ENCODE measurements around the gene PLPPR4. TPM values are rescaled to one million over a fixed set of nuclear protein-coding genes. Genes with fewer than 3 reads are reported as not detected.

The PLPPR4 gene
- total and polyA plus RNA-seq, 11 donors = 0.11 to 1.0 (median 0.50) TPM

- H3K4me3 ChIP-seq = no peak overlapping the region
- no peaks in the 10 kb centered on the region for H3K36me3 ChIP-seq
- no peak for DNase-seq
- H3K4me1 ChIP-seq = no peaks in the 10 kb centered on the region
- intact Hi-C loops (cut with DNase I) = no loop called here
- H3K9me3 ChIP-seq = peaks cover 0 to 13% (median 9%) of the 10 kb centered on the region in 12 donors
- ATAC-seq = no peak
- no peaks in the 10 kb centered on the region for H3K27me3 ChIP-seq
- no peak overlapping the region for H3K27ac ChIP-seq
- TF ChIP-seq CTCF (IDR thresholded peaks at IDR 0.05) (no peak), POLR2A (IDR thresholded peaks at IDR 0.05) (no peak)
Measured at GRCh38 chr1:99218999-99219398, 45.3 kb upstream of the PLPPR4 start.

GRCh38 chr1:99227056-99227897, 37.0 kb upstream of the PLPPR4 start:
- ATAC-seq (no peak), DNase-seq (no peak)
- Histone ChIP-seq H3K4me1 (no peaks in the 10 kb centered on the region), H3K9me3 (peaks cover 0 to 9% (median 0%) of the 10 kb centered on the region in 12 donors), H3K4me3 (no peak overlapping the region), H3K36me3 (no peaks in the 10 kb centered on the region), H3K27me3 (no peaks in the 10 kb centered on the region), H3K27ac (no peak overlapping the region)
- no peak for TF ChIP-seq POLR2A (IDR thresholded peaks at IDR 0.05)
- intact Hi-C loops (cut with DNase I) = no loop called here
- 75 to 85% (median 79%) methylated on average over 3 of the region's 3 CpGs for WGBS, 4 donors

- no peak for ATAC-seq
- intact Hi-C loops (cut with DNase I) = no loop called here
- H3K4me1 ChIP-seq = no peaks in the 10 kb centered on the region
- no peak for TF ChIP-seq CTCF (IDR thresholded peaks at IDR 0.05)
- no peak for TF ChIP-seq POLR2A (IDR thresholded peaks at IDR 0.05)
- 80 to 86% (median 84%) methylated on average over 1 of the region's 2 CpGs for WGBS, 4 donors
- no peaks in the 10 kb centered on the region for H3K27me3 ChIP-seq
- no peak overlapping the region for H3K27ac ChIP-seq
- H3K9me3 ChIP-seq = peaks cover 0 to 9% (median 0%) of the 10 kb centered on the region in 12 donors
- no peak overlapping the region for H3K4me3 ChIP-seq
- no peak for DNase-seq
- H3K36me3 ChIP-seq = no peaks in the 10 kb centered on the region
Measured at GRCh38 chr1:99228153-99228552, 36.1 kb upstream of the PLPPR4 start.

- H3K36me3 ChIP-seq = no peaks in the 10 kb centered on the region
- peaks cover 0 to 9% (median 0%) of the 10 kb centered on the region in 12 donors for H3K9me3 ChIP-seq
- H3K4me3 ChIP-seq = no peak overlapping the region
- WGBS, 4 donors = 81 to 87% (median 85%) methylated on average over 3 of the region's 3 CpGs
- DNase-seq = no peak
- no peak for ATAC-seq
- H3K27me3 ChIP-seq = no peaks in the 10 kb centered on the region
- no peaks in the 10 kb centered on the region for H3K4me1 ChIP-seq
- H3K27ac ChIP-seq = no peak overlapping the region
- TF ChIP-seq POLR2A (IDR thresholded peaks at IDR 0.05) = no peak
- TF ChIP-seq CTCF (IDR thresholded peaks at IDR 0.05) = no peak
- intact Hi-C loops (cut with DNase I) = no loop called here
Measured at GRCh38 chr1:99229122-99229521, 35.2 kb upstream of the PLPPR4 start.

GRCh38 chr1:99230695-99231094, 33.6 kb upstream of the PLPPR4 start:
- Histone ChIP-seq H3K27me3 (no peaks in the 10 kb centered on the region), H3K9me3 (no peaks in the 10 kb centered on the region), H3K4me3 (no peak overlapping the region), H3K4me1 (no peaks in the 10 kb centered on the region), H3K36me3 (no peaks in the 10 kb centered on the region), H3K27ac (no peak overlapping the region)
- no peak for TF ChIP-seq POLR2A (IDR thresholded peaks at IDR 0.05)
- no peak for TF ChIP-seq CTCF (IDR thresholded peaks at IDR 0.05)
- intact Hi-C loops (cut with DNase I) = no loop called here
- ATAC-seq (no peak), DNase-seq (no peak)

Data from heart left ventricle (tissue), 16 donors.